Mesenchymal stem cell (in vitro differentiated cells and primary cell): ENCODE measurements around the gene PDE7B.

ENCODE experiments used
- DNase-seq: peaks from one replicate; pipeline ENCODE4 v3.0.0-alpha.2; 2013
- H2AFZ ChIP-seq: one replicate; pipeline ENCODE4 v1.6.1; 2013; ENCODE audit warnings: low read depth, mild to moderate bottlenecking, control low read depth, inconsistent platforms, low read length, moderate library complexity
- H2AK5ac ChIP-seq: 2 replicates; pipeline ENCODE4 v1.6.1; 2013; ENCODE audit warnings: low read length, moderate library complexity, mild to moderate bottlenecking, inconsistent platforms; ENCODE audit not compliant: severe bottlenecking
- H2BK120ac ChIP-seq: one replicate; pipeline ENCODE4 v1.6.1; 2013; ENCODE audit warnings: low read depth, mild to moderate bottlenecking, inconsistent platforms, low read length, moderate library complexity
- H2BK12ac ChIP-seq, 2 experiments: one replicate each; pipeline ENCODE4 v1.6.1; 2013; ENCODE audit warnings: inconsistent platforms in 2 of 2, low read length in 2 of 2, mild to moderate bottlenecking in 2 of 2, moderate library complexity in 2 of 2, control low read depth in 1 of 2
- H2BK15ac ChIP-seq: one replicate; pipeline ENCODE4 v1.6.1; 2013; ENCODE audit warnings: mild to moderate bottlenecking, low read depth, inconsistent platforms; ENCODE audit not compliant: poor library complexity, severe bottlenecking
- H2BK5ac ChIP-seq: 2 replicates; pipeline ENCODE4 v1.6.1; 2013; ENCODE audit warnings: low read depth, mild to moderate bottlenecking, low read length, control low read depth, inconsistent platforms; ENCODE audit not compliant: poor library complexity, severe bottlenecking
- H3K14ac ChIP-seq, 2 experiments: one replicate each; pipeline ENCODE4 v1.6.1; 2013; ENCODE audit warnings: inconsistent platforms in 2 of 2, low read length in 2 of 2, control low read depth in 1 of 2, mild to moderate bottlenecking in 1 of 2, moderate library complexity in 1 of 2
- H3K18ac ChIP-seq, 2 experiments: one replicate each; pipeline ENCODE4 v1.6.1; 2013; ENCODE audit warnings: inconsistent platforms in 2 of 2, low read length in 2 of 2, control low read depth in 1 of 2, low read depth in 1 of 2, mild to moderate bottlenecking in 1 of 2
- H3K23ac ChIP-seq, 2 experiments: one replicate each; pipeline ENCODE4 v1.6.1; 2013; ENCODE audit warnings: inconsistent platforms in 2 of 2, low read length in 2 of 2, mild to moderate bottlenecking in 2 of 2, moderate library complexity in 2 of 2, control low read depth in 1 of 2
- H3K27ac ChIP-seq: 2 replicates; pipeline ENCODE4 v1.5.1; 2013; ENCODE audit warnings: mild to moderate bottlenecking, moderate library complexity, low read length, control low read depth, inconsistent platforms; ENCODE audit not compliant: poor library complexity, severe bottlenecking
- H3K27me3 ChIP-seq, 2 experiments: 2 replicates each; pipeline versions ENCODE4 v1.6.1 to v1.7.0; 2013; ENCODE audit warnings: low read length in 2 of 2, mild to moderate bottlenecking in 2 of 2, moderate library complexity in 2 of 2, control low read depth in 1 of 2, inconsistent platforms in 1 of 2; ENCODE audit not compliant: control insufficient read depth in 1 of 2, insufficient read depth in 1 of 2
- H3K36me3 ChIP-seq, 2 experiments: 2 replicates each; pipeline versions ENCODE4 v1.6.1 to v1.7.0; 2013; ENCODE audit warnings: low read length in 2 of 2, control low read depth in 1 of 2, inconsistent platforms in 1 of 2, low read depth in 1 of 2, mild to moderate bottlenecking in 1 of 2; ENCODE audit not compliant: insufficient read depth in 2 of 2, control insufficient read depth in 1 of 2
- H3K4ac ChIP-seq, 2 experiments: one replicate each; pipeline ENCODE4 v1.6.1; 2013; ENCODE audit warnings: inconsistent platforms in 2 of 2, low read length in 2 of 2, mild to moderate bottlenecking in 2 of 2, moderate library complexity in 2 of 2, control low read depth in 1 of 2, low read depth in 1 of 2
- H3K4me1 ChIP-seq: 2 replicates; pipeline ENCODE4 v1.6.1; 2013; ENCODE audit warnings: low read depth, low read length, control low read depth; ENCODE audit not compliant: control insufficient read depth, insufficient read depth
- H3K4me2 ChIP-seq: 2 replicates; pipeline ENCODE4 v1.6.1; 2013; ENCODE audit warnings: low read length, mild to moderate bottlenecking, inconsistent platforms; ENCODE audit not compliant: poor library complexity, severe bottlenecking
- H3K4me3 ChIP-seq, 2 experiments: 2 replicates each; pipeline versions ENCODE4 v1.5.1 to v1.7.0; 2013; ENCODE audit warnings: low read length in 2 of 2, mild to moderate bottlenecking in 2 of 2, control low read depth in 1 of 2, low read depth in 1 of 2; ENCODE audit not compliant: insufficient read depth in 1 of 2
- H3K79me1 ChIP-seq: replicated peaks from 2 replicates; pipeline ENCODE4 v1.6.1; 2013; ENCODE audit warnings: mild to moderate bottlenecking, control low read depth, low read length, inconsistent platforms; ENCODE audit not compliant: poor library complexity, severe bottlenecking
- H3K9ac ChIP-seq: 2 replicates; pipeline ENCODE4 v1.7.0; 2013; ENCODE audit warnings: mild to moderate bottlenecking, low read length, moderate library complexity
- H3K9me3 ChIP-seq: 2 replicates; pipeline ENCODE4 v1.7.0; 2013; ENCODE audit warnings: mild to moderate bottlenecking, low read length; ENCODE audit not compliant: control insufficient read depth
- H4K8ac ChIP-seq: one replicate; pipeline ENCODE4 v1.6.1; 2013; ENCODE audit warnings: inconsistent platforms, mild to moderate bottlenecking, low read length, moderate library complexity
- H4K91ac ChIP-seq: one replicate; pipeline ENCODE4 v1.6.1; 2013; ENCODE audit warnings: mild to moderate bottlenecking, low read length, inconsistent platforms
- WGBS: methylation state at CpG from one replicate; pipeline ENCODE4 v1.1.7; 2013; ENCODE audit warnings: mixed read lengths; 5-methylcytosine and 5-hydroxymethylcytosine counted together

The PDE7B gene

GRCh38 chr6:136209496-136209895 is 358.0 kb downstream of the PDE7B start:
- Histone ChIP-seq H3K4me1 (no peaks in the 10 kb centered on the region), H2AK5ac (no peak overlapping the region), H2BK12ac (no peak overlapping the region), H3K27me3 (no peaks in the 10 kb centered on the region), H2BK120ac (no peak overlapping the region), H3K4ac (no peak overlapping the region), H3K18ac (no peak overlapping the region), H4K91ac (no peak overlapping the region), H2BK5ac (no peak overlapping the region), H3K23ac (no peak overlapping the region), H3K36me3 (no peaks in the 10 kb centered on the region), H2AFZ (no peak overlapping the region), H3K27ac (no peak overlapping the region), H3K79me1 (no peaks in the 10 kb centered on the region), H3K9ac (no peak overlapping the region), H3K9me3 (no peaks in the 10 kb centered on the region), H2BK15ac (no peak overlapping the region), H3K4me2 (no peak overlapping the region), H3K4me3 (no peak overlapping the region), H4K8ac (no peak overlapping the region), H3K14ac (no peak overlapping the region)
- WGBS, result 86% methylated on average over 1 of the region's 2 CpGs
- no peak for DNase-seq

DNA sequence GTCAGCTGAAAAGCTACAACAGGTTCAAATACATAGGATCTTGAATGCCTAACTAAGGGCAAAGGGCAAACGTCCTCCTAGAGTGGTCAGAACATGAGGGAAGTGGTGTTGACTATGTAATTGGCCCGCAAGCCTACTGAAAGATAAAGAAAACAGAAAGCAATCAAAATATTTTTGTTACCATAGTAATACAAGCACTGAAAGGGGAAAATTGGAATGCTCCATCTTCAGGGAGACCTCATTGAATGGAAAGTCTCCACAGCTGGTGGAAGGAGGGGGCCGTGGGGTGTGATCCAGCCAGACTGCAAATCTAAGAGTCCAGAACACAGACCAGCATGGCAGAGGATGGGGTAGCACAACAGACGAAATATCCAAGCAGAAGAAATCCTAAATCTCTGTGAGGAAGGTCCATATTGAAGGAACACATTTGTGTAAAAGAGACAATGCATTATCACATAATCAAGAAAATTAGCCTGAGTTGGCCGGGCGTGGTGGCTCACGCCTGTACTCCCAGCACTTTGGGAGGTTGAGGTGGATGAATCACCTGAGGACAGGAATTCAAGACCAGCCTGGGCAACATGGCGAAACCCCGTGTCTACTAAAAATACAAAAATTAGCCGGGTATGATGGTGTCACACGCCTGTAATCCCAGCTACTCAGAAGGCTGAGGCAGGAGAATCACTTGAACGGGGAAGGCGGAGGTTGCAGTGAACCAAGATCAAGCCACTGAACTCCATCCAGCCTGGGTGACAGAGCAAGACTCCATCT is 359.1 kb downstream of the PDE7B start:
- no peak overlapping the region for H3K4me2 ChIP-seq
- no peaks in the 10 kb centered on the region for H3K4me1 ChIP-seq
- no peak overlapping the region for H3K18ac ChIP-seq
- H3K27me3 ChIP-seq, result no peaks in the 10 kb centered on the region
- H3K79me1 ChIP-seq, result no peaks in the 10 kb centered on the region
- no peak overlapping the region for H3K27ac ChIP-seq
- H2BK5ac ChIP-seq, result no peak overlapping the region
- H3K23ac ChIP-seq, result no peak overlapping the region
- H2BK120ac ChIP-seq, result no peak overlapping the region
- no peak overlapping the region for H3K9ac ChIP-seq
- no peak overlapping the region for H2AFZ ChIP-seq
- H3K4ac ChIP-seq, result no peak overlapping the region
- no peak overlapping the region for H3K4me3 ChIP-seq
- H4K91ac ChIP-seq, result no peak overlapping the region
- no peaks in the 10 kb centered on the region for H3K36me3 ChIP-seq
- WGBS, result 96% methylated on average over 10 of the region's 13 CpGs
- no peak overlapping the region for H2BK12ac ChIP-seq
- H2AK5ac ChIP-seq, result no peak overlapping the region
- peak; percentile 29 for DNase-seq
- H4K8ac ChIP-seq, result no peak overlapping the region
- H2BK15ac ChIP-seq, result no peak overlapping the region
- no peak overlapping the region for H3K14ac ChIP-seq
- H3K9me3 ChIP-seq, result no peaks in the 10 kb centered on the region

DNA sequence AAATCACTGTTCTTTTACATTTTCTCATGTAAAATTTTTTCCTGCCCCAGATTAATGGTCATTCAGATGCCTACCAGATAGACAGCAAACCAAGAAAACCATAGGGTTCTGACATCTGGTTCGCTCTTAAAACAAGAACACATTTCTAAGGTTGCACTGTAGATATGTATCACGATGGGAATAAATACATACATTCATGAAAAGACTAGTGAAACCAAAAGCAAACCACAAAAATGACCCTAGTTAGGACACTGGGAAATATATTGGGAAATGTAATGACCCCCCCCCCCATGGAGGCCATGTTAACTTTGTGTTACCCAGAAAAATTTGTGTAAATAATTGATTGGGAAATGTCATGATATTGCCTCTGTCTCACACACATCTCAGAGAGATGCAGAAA is 361.1 kb downstream of the PDE7B start:
- no peaks in the 10 kb centered on the region for H3K9me3 ChIP-seq
- WGBS, result no CpG with 5 or more reads among the region's 2 CpGs
- no peak overlapping the region for H2AK5ac ChIP-seq
- H2BK15ac ChIP-seq, result no peak overlapping the region
- H3K23ac ChIP-seq, result no peak overlapping the region
- no peak overlapping the region for H4K91ac ChIP-seq
- no peaks in the 10 kb centered on the region for H3K36me3 ChIP-seq
- H3K79me1 ChIP-seq, result no peaks in the 10 kb centered on the region
- H3K4me3 ChIP-seq, result no peak overlapping the region
- no peak overlapping the region for H3K18ac ChIP-seq
- H3K27ac ChIP-seq, result no peak overlapping the region
- H4K8ac ChIP-seq, result no peak overlapping the region
- H3K4me1 ChIP-seq, result no peaks in the 10 kb centered on the region
- no peaks in the 10 kb centered on the region for H3K27me3 ChIP-seq
- H2BK12ac ChIP-seq, result no peak overlapping the region
- H2BK5ac ChIP-seq, result no peak overlapping the region
- no peak overlapping the region for H3K14ac ChIP-seq
- H3K9ac ChIP-seq, result no peak overlapping the region
- H2BK120ac ChIP-seq, result no peak overlapping the region
- no peak overlapping the region for H2AFZ ChIP-seq
- no peak overlapping the region for H3K4me2 ChIP-seq
- H3K4ac ChIP-seq, result no peak overlapping the region
- no peak for DNase-seq

- Histone ChIP-seq H3K18ac (no peak overlapping the region), H2AK5ac (no peak overlapping the region), H3K14ac (no peak overlapping the region), H4K8ac (no peak overlapping the region), H3K23ac (no peak overlapping the region), H2BK120ac (no peak overlapping the region), H2BK15ac (no peak overlapping the region), H3K4me1 (no peaks in the 10 kb centered on the region), H3K9me3 (no peaks in the 10 kb centered on the region), H3K4ac (no peak overlapping the region), H3K4me3 (no peak overlapping the region), H3K79me1 (no peaks in the 10 kb centered on the region), H3K4me2 (no peak overlapping the region), H4K91ac (no peak overlapping the region), H2BK12ac (no peak overlapping the region), H3K9ac (no peak overlapping the region), H3K27me3 (no peaks in the 10 kb centered on the region), H2BK5ac (no peak overlapping the region), H2AFZ (no peak overlapping the region), H3K27ac (no peak overlapping the region), H3K36me3 (no peaks in the 10 kb centered on the region)
- peak; percentile 62 for DNase-seq
- WGBS, result 76% methylated on average over 3 of the region's 5 CpGs
Measured at GRCh38 chr6:136213012-136213539, 361.6 kb downstream of the PDE7B start.
